HG02571 (cell line): ENCODE measurements around the gene SEC16B.
"Not testable (repeated sequence)": the region's sequence is repeated elsewhere in the genome, so short reads cannot be mapped to it uniquely, and the experiment has no call there.

Experiments
- ATAC-seq: cut with Tn5 transposase; IDR thresholded peaks from one replicate; pipeline ENCODE4 v1.9.1; 2021; ENCODE audit warnings: mild to moderate bottlenecking, moderate library complexity; ENCODE audit not compliant: unreplicated experiment

The SEC16B gene

GRCh38 chr1:177969825-177970371 lies at the start of gene SEC16B:
TSS of gene SEC16B (minus strand) at chr1:177970058. CDS start at chr1:177967981, 2,077 bp downstream.
- ATAC-seq: no peak

GRCh38 chr1:178019622-178020021 lies 49.8 kb upstream of the SEC16B start:
- no peak for ATAC-seq

GRCh38 chr1:178019208-178019607 lies 49.4 kb upstream of the SEC16B start:
- ATAC-seq: no peak

GRCh38 chr1:178017517-178017916 lies 47.7 kb upstream of the SEC16B start:
- no peak for ATAC-seq

GRCh38 chr1:178011864-178012503 lies 42.1 kb upstream of the SEC16B start:
- no peak for ATAC-seq

GRCh38 chr1:178011465-178011828 lies 41.6 kb upstream of the SEC16B start:
- no peak for ATAC-seq

- no peak for ATAC-seq
These were observed 41.0 kb upstream of the SEC16B start for GRCh38 chr1:178010674-178011464.

- no peak for ATAC-seq
These were observed 36.2 kb upstream of the SEC16B start for GRCh38 chr1:178006043-178006442.

GRCh38 chr1:178005450-178005849 lies 35.6 kb upstream of the SEC16B start:
- no peak for ATAC-seq

GRCh38 chr1:178004926-178005391 lies 35.1 kb upstream of the SEC16B start:
- no peak for ATAC-seq

GRCh38 chr1:177998696-177999631 lies 29.1 kb upstream of the SEC16B start:
- ATAC-seq: no peak

- no peak for ATAC-seq
These were observed 27.1 kb upstream of the SEC16B start for GRCh38 chr1:177996957-177997356.

- ATAC-seq: no peak
These were observed 25.5 kb upstream of the SEC16B start for GRCh38 chr1:177995369-177995768.

GRCh38 chr1:177986281-177986680 lies 16.4 kb upstream of the SEC16B start:
- not testable (repeated sequence) for ATAC-seq

- ATAC-seq: no peak
These were observed 14.9 kb upstream of the SEC16B start for GRCh38 chr1:177984761-177985160.

GRCh38 chr1:177984136-177984525 lies 14.3 kb upstream of the SEC16B start:
- no peak for ATAC-seq

GRCh38 chr1:177983482-177984135 lies 13.8 kb upstream of the SEC16B start:
- ATAC-seq: no peak

GRCh38 chr1:177983077-177983476 lies 13.2 kb upstream of the SEC16B start:
- no peak for ATAC-seq

GRCh38 chr1:177981200-177981599 lies 11.3 kb upstream of the SEC16B start:
- no peak for ATAC-seq

GRCh38 chr1:177979272-177979671 lies 9.4 kb upstream of the SEC16B start:
- no peak for ATAC-seq
